ENCODE results near the gene L1TD1.
"Not testable (repeated sequence)": the region's sequence is repeated elsewhere in the genome, so short reads cannot be mapped to it uniquely, and the experiment has no call there.

L1TD1 gene

GRCh38 chr1:62234688-62235087, 40.0 kb downstream of the L1TD1 start:
- DNase-seq (ENCODE audit: low spot score): no peak

GRCh38 chr1:62235576-62235975, 40.9 kb downstream of the L1TD1 start:
- DNase-seq (ENCODE audit: low spot score): no peak

- DNase-seq (ENCODE audit: low spot score): no peak
These were observed 42.7 kb downstream of the L1TD1 start for GRCh38 chr1:62237361-62237760.

GRCh38 chr1:62237950-62238374, 43.3 kb downstream of the L1TD1 start:
- no peak for DNase-seq (ENCODE audit: low spot score)

- no peak for DNase-seq (ENCODE audit: low spot score)
These were observed 43.9 kb downstream of the L1TD1 start for GRCh38 chr1:62238507-62238906.

GRCh38 chr1:62239652-62240403, 45.2 kb downstream of the L1TD1 start:
- DNase-seq (ENCODE audit: low spot score): not testable (repeated sequence)

GRCh38 chr1:62240651-62241370, 46.2 kb downstream of the L1TD1 start:
- no peak for DNase-seq (ENCODE audit: low spot score)

GRCh38 chr1:62241371-62242131, 46.9 kb downstream of the L1TD1 start:
- DNase-seq (ENCODE audit: low spot score): no peak

- not testable (repeated sequence) for DNase-seq (ENCODE audit: low spot score)
These were observed 49.7 kb downstream of the L1TD1 start for GRCh38 chr1:62244380-62244779.

- no peak for DNase-seq (ENCODE audit: low spot score)
These were observed 50.6 kb downstream of the L1TD1 start for GRCh38 chr1:62245201-62245600.

- no peak for DNase-seq (ENCODE audit: low spot score)
These were observed 52.9 kb downstream of the L1TD1 start for GRCh38 chr1:62247391-62248168.

- no peak for DNase-seq (ENCODE audit: low spot score)
These were observed 55.6 kb downstream of the L1TD1 start for GRCh38 chr1:62250126-62250726.

- DNase-seq (ENCODE audit: low spot score): no peak
These were observed 64.9 kb downstream of the L1TD1 start for GRCh38 chr1:62259551-62259950.

GRCh38 chr1:62260688-62261087, 66.0 kb downstream of the L1TD1 start:
- no peak for DNase-seq (ENCODE audit: low spot score)

Measured in putamen (tissue), 1 donor.